NOMO-1 treated with DMSO at 0.1 percent for 48 hours (cell line): Measurements from ENCODE around the gene TRAIP.
"Not testable (repeated sequence)": the region's sequence is repeated elsewhere in the genome, so short reads cannot be mapped to it uniquely, and the experiment has no call there.

Source experiments
- DNase-seq: peaks from one replicate; lab custom pipeline; 2025; ENCODE audit not compliant: unreplicated experiment; lab: John Stamatoyannopoulos, UW

The TRAIP gene

GRCh38 chr3:49793486-49794085 is 62.8 kb downstream of the TRAIP start:
- no peak for DNase-seq

- DNase-seq: no peak
Observed at GRCh38 chr3:49792371-49793150, 63.8 kb downstream of the TRAIP start.

GRCh38 chr3:49791571-49791970 is 64.8 kb downstream of the TRAIP start:
- DNase-seq: no peak

- no peak for DNase-seq
Observed at GRCh38 chr3:49790626-49791411, 65.5 kb downstream of the TRAIP start.

- DNase-seq: no peak
Observed at GRCh38 chr3:49788056-49788455, 68.3 kb downstream of the TRAIP start.

- no peak for DNase-seq
Observed at GRCh38 chr3:49787536-49787935, 68.8 kb downstream of the TRAIP start.

- DNase-seq: no peak
Observed at GRCh38 chr3:49787182-49787464, 69.2 kb downstream of the TRAIP start.

- peak; percentile 100 for DNase-seq
Observed at GRCh38 chr3:49786357-49787181, 69.8 kb downstream of the TRAIP start, which contains the start of gene IP6K1. TSS of gene IP6K1 (minus strand) at chr3:49786542. CDS start at chr3:49748040, 38,502 bp downstream.

GRCh38 chr3:49785565-49786356 is 70.6 kb downstream of the TRAIP start:
- peak; percentile 21 for DNase-seq

GRCh38 chr3:49782277-49782676 is 74.1 kb downstream of the TRAIP start:
- not testable (repeated sequence) for DNase-seq

- no peak for DNase-seq
Observed at GRCh38 chr3:49781415-49782199, 74.8 kb downstream of the TRAIP start.

- not testable (repeated sequence) for DNase-seq
Observed at GRCh38 chr3:49780975-49781365, 75.4 kb downstream of the TRAIP start.

- DNase-seq: no peak
Observed at GRCh38 chr3:49780080-49780974, 76.0 kb downstream of the TRAIP start.

GRCh38 chr3:49779358-49780079 is 76.8 kb downstream of the TRAIP start:
- DNase-seq: no peak
